ENCODE measurements around the gene ATP1B3.

GRCh38 chr3:141963301-141963700, 86.9 kb downstream of the ATP1B3 start:
- TF ChIP-seq POLR2AphosphoS5 (IDR thresholded peaks at IDR 0.05) (no peak), EZH2 (IDR thresholded peaks at IDR 0.05; ENCODE audit: borderline replicate concordance, insufficient read depth, low read length, poor library complexity, severe bottlenecking) (no peak), EP300 (conservative IDR thresholded peaks at IDR 0.05; ENCODE audit: poor library complexity, severe bottlenecking) (no peak), CTCF (IDR thresholded peaks at IDR 0.05; ENCODE audit: poor library complexity, severe bottlenecking) (no peak), TAF1 (IDR thresholded peaks at IDR 0.05; ENCODE audit: low read depth) (no peak), REST (IDR thresholded peaks at IDR 0.05; ENCODE audit: borderline replicate concordance) (no peak), MXI1 (conservative IDR thresholded peaks at IDR 0.05; ENCODE audit: poor library complexity, severe bottlenecking) (no peak), RAD21 (conservative IDR thresholded peaks at IDR 0.05) (no peak), SMC3 (conservative IDR thresholded peaks at IDR 0.05; ENCODE audit: poor library complexity) (no peak)

All from neural cell (in vitro differentiated cells).